Mucosa of stomach (tissue), 1 donor: ENCODE measurements around the gene RTKN2.

Experiments
- H3K27me3 ChIP-seq: one replicate; pipeline ENCODE4 v1.7.0; 2013; ENCODE audit warnings: mild to moderate bottlenecking, low read length; ENCODE audit not compliant: control insufficient read depth, insufficient read depth
- H3K36me3 ChIP-seq: one replicate; pipeline ENCODE4 v1.7.0; 2013; ENCODE audit warnings: low read length; ENCODE audit not compliant: control insufficient read depth, insufficient read depth
- H3K4me1 ChIP-seq: one replicate; pipeline ENCODE4 v1.7.0; 2013; ENCODE audit warnings: mild to moderate bottlenecking, low read length; ENCODE audit not compliant: control insufficient read depth, insufficient read depth
- H3K4me3 ChIP-seq: one replicate; pipeline ENCODE4 v1.7.0; 2013; ENCODE audit warnings: low read length
- H3K9ac ChIP-seq: one replicate; pipeline ENCODE4 v1.7.0; 2013; ENCODE audit warnings: mild to moderate bottlenecking, low read length, moderate library complexity
- H3K9me3 ChIP-seq: one replicate; pipeline ENCODE4 v1.7.0; 2013; ENCODE audit warnings: mild to moderate bottlenecking, low read length, moderate library complexity; ENCODE audit not compliant: control insufficient read depth
- donor health status: Pancreatic carcinoma.

Gene RTKN2

DNA sequence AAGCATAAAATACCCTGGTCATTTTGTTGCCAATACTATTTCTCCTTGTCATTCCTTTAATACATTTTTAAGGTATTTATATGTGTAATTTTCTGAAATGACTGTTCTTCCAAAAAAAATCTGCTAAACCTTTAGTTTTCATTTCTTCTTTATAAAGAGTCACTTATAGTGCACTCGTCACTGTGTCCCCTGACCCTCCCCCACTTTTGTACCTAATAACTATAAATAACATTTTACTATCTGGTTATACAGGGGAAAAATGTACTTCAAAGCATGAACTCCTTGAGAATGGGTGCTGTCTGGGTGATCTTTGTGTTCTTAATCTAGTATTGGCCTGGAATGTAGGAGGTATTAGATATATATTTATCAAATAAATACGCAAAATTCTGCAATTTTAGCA is 31.1 kb downstream of the RTKN2 start:
- no peaks in the 10 kb centered on the region for H3K27me3 ChIP-seq
- no peaks in the 10 kb centered on the region for H3K4me1 ChIP-seq
- H3K36me3 ChIP-seq, result no peaks in the 10 kb centered on the region
- no peaks in the 10 kb centered on the region for H3K9me3 ChIP-seq
- no peak overlapping the region for H3K4me3 ChIP-seq
- H3K9ac ChIP-seq, result no peak overlapping the region

DNA sequence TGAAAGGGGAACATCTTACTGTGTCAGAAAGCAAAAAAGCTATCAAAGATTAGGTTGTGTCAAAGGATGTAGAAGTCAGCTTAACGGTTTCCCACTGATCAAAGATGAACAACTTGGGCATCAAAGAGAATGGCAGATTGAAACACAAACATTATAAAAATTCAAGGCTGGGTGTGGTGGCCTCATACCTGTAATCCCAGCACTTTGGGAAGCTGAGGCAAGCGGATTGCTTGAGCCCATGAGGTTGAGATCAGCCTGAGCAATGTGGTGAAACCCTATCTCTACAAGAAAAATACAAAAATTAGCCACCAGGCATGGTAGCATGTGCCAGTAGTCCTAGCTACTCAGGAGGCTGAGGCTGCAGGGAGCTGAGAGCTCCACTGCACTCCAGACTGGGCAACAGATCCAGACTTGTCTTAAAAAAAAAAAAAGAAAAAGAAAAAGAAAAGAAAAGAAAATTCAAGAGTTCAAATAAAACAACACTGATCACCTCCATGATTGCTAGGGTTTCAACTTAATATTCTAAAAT is 34.5 kb downstream of the RTKN2 start:
- Histone ChIP-seq H3K4me1 (no peaks in the 10 kb centered on the region), H3K27me3 (no peaks in the 10 kb centered on the region), H3K36me3 (no peaks in the 10 kb centered on the region), H3K9me3 (no peaks in the 10 kb centered on the region), H3K9ac (no peak overlapping the region), H3K4me3 (no peak overlapping the region)

DNA sequence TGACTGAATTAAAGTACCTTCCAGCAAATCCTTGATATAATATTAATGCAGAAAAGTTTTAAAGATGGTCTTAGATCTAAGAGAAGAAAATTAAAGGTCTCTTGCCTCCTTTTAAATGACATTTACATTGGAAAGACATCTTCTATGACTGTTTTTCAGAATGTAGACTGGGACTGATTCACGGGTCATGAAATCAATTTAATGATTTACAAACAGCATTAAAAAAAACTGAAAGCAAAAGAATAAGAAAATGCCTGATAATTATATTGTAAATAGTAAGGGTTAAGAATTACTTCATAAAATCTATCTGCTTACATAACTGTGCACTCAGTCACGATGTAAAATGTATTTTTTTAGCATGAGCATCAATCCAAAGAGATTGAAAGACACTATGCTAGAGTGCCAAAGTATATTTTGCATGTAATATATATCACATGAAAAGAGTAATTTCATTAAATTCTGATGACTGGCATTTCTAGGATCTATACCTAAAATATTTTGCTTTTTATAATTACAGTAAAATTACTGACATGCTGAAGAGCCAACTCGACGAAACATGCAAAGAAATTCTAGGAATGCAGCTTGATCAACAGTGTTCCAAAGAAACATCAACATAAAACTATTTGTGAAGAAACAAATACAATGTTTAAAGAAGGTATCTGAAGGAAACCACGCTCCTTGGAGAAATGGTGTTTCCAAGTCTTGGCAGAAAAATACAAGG is 35.1 kb downstream of the RTKN2 start:
- Histone ChIP-seq H3K4me3 (no peak overlapping the region), H3K36me3 (no peaks in the 10 kb centered on the region), H3K27me3 (no peaks in the 10 kb centered on the region), H3K4me1 (no peaks in the 10 kb centered on the region), H3K9ac (no peak overlapping the region), H3K9me3 (no peaks in the 10 kb centered on the region)

DNA sequence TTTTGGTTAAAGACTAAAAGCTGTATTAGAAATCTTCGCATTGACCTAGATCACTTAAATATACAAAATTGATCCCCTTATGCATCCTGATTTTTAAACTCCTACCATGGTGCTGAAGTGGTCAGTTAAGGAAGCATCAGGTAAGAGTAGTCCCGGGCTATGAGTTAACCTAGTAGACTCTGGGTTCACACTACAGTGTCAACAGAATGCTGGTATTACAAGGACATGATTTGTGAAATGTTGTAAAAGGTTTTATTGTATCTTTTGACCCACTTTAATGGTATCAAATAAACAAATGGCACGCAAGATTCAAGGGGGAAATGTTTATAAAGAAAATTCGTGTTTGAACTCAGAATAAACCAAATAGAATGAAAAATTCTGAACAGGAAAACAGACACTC is 36.8 kb downstream of the RTKN2 start:
- Histone ChIP-seq H3K9me3 (no peaks in the 10 kb centered on the region), H3K4me1 (no peaks in the 10 kb centered on the region), H3K27me3 (no peaks in the 10 kb centered on the region), H3K9ac (no peak overlapping the region), H3K36me3 (no peaks in the 10 kb centered on the region), H3K4me3 (no peak overlapping the region)

DNA sequence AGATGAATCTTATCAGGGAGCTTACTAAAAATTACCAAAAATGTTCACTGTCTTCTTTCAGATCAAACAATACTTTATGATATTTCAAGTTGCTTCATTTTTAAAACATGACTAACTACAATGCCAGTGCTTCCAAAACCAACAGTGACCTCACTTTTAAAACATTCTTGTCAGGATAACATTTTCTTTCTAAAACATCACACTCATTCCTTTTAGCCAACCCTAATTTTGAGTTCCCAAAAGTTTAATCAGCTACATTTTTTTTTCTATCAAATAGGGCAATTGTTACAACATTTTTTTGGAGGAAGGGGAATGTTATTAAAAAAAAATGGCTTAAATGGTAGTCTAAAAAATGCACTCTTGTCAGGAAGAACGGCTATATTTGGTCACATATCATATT is 37.3 kb downstream of the RTKN2 start:
- Histone ChIP-seq H3K4me1 (no peaks in the 10 kb centered on the region), H3K27me3 (no peaks in the 10 kb centered on the region), H3K9me3 (no peaks in the 10 kb centered on the region), H3K36me3 (no peaks in the 10 kb centered on the region), H3K4me3 (no peak overlapping the region), H3K9ac (no peak overlapping the region)

DNA sequence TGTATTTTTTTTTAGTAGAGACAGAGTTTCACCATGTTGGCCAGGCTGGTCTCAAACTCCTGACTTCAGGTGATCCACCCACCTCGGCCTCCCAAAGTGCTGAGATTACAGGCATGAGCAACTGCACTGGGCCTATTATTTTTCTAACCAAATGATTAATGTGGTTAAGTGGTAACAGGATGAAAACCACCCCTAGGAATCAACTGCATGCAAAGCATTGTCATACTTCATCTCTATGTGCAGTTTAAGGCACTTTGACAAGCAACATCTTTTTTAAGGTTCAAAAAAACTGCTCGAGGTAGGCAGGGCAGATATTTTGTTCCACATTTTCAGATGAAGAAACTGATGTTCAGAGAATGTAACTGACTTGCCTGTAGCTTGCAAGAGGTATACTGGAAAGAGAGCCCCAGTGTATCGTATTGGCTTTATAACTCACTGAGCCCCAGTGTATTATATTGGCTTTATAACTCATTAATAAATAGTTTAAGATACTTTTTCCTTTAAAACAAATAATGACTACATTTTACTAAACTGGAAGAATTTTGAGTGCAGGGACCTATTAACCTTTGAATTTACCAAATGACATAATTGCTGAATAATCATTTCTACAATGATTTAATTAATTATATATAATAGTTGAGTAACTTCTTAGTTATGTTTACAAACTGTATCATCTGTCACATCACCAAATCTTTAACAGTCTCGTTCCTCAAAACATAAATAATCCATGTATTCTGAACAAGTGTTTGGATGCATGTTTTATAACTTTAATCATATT is 38.1 kb downstream of the RTKN2 start:
- Histone ChIP-seq H3K4me3 (no peak overlapping the region), H3K9ac (no peak overlapping the region), H3K9me3 (no peaks in the 10 kb centered on the region), H3K4me1 (no peaks in the 10 kb centered on the region), H3K27me3 (no peaks in the 10 kb centered on the region), H3K36me3 (no peaks in the 10 kb centered on the region)

DNA sequence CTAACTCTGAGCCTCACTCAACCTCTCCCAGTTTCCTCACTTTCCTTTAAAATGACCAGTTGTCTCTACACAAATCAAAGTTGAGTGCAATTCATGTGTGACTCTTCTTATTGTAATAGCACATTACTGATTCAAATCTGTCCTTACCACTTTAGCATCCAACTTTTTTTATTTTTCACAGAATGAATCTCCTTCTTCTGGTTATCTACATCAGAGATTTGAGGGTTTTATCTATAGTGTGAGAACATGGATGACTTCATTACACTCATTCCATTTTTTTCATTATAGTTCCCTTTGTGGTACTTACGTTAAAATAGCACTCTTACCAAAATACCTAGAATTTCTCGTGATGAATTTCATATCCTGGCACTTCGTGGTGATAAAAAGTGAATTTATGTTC is 43.3 kb downstream of the RTKN2 start:
- H3K4me3 ChIP-seq, result no peak overlapping the region
- H3K9me3 ChIP-seq, result no peaks in the 10 kb centered on the region
- H3K36me3 ChIP-seq, result no peaks in the 10 kb centered on the region
- H3K27me3 ChIP-seq, result no peaks in the 10 kb centered on the region
- H3K9ac ChIP-seq, result no peak overlapping the region
- H3K4me1 ChIP-seq, result no peaks in the 10 kb centered on the region

DNA sequence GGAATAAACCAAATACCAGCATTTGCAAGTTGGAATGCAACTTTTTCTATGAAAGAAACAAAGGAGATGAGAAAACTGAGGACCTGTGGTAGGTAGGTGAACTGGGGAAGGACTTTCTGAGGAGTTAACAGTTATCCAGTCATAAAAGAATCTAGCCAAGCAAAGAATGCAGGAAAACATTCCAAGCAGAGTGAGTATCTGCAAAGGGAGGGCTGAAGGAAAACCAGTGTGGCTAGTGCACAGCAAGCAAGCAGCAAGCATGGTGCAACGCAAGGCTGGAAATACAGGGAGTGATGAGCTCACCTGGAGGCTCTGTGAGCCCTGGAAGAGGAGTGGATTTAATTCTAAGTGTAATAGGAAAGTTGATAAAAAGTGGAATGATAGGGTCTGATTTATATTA is 44.0 kb downstream of the RTKN2 start:
- Histone ChIP-seq H3K9ac (no peak overlapping the region), H3K36me3 (no peaks in the 10 kb centered on the region), H3K9me3 (no peaks in the 10 kb centered on the region)

DNA sequence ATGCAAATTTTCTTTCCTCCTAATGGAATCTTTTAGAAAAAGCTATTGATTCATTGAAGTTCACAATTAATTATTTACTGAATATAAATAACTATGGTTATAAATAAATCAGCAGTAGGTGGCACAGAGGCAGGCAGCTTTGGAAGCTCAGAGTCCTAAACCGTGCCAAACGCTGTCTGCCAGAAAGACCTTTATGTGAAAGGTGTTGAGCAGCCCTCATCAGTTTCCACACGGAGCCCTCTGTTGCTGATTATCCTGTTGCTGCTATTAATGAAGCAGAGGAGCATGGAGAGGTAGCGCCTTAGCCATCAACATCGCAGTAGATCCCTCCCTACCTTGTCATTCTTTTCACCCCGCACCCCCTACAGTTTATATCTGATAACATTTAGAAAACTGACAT is 51.0 kb downstream of the RTKN2 start:
- H3K4me1 ChIP-seq, result no peaks in the 10 kb centered on the region
- no peak overlapping the region for H3K9ac ChIP-seq
- no peaks in the 10 kb centered on the region for H3K27me3 ChIP-seq
- H3K9me3 ChIP-seq, result no peaks in the 10 kb centered on the region
- no peaks in the 10 kb centered on the region for H3K36me3 ChIP-seq
- no peak overlapping the region for H3K4me3 ChIP-seq

More for the DNA sequence above, 44.0 kb downstream of the RTKN2 start:
- no peak overlapping the region for H3K4me3 ChIP-seq
- no peaks in the 10 kb centered on the region for H3K4me1 ChIP-seq
- no peaks in the 10 kb centered on the region for H3K27me3 ChIP-seq

DNA sequence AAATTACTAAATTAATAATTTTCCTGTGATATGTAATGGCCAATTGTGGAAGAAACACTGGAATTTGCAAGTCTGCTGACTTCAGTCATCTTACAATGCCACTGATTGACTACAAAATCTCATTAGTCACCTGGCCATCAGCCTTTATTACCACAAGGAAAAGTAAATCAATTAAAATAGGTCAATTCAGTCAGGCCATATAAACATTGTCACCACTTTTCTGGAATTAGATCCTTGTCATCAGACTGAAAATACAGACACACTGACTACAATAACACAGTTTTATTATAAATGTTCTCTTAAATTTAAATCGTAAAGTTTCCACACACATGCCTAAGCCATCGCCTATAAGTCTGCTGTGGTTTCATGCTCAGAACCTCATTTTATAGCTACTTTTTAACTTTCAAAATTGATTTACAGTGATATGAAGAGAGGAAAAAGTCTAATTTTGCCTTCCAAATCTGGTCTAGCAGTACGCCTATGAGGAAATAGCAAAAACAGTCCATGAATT is 54.2 kb downstream of the RTKN2 start:
- H3K36me3 ChIP-seq, result no peaks in the 10 kb centered on the region
- H3K4me1 ChIP-seq, result no peaks in the 10 kb centered on the region
- no peak overlapping the region for H3K4me3 ChIP-seq
- no peaks in the 10 kb centered on the region for H3K9me3 ChIP-seq
- no peaks in the 10 kb centered on the region for H3K27me3 ChIP-seq
- no peak overlapping the region for H3K9ac ChIP-seq

DNA sequence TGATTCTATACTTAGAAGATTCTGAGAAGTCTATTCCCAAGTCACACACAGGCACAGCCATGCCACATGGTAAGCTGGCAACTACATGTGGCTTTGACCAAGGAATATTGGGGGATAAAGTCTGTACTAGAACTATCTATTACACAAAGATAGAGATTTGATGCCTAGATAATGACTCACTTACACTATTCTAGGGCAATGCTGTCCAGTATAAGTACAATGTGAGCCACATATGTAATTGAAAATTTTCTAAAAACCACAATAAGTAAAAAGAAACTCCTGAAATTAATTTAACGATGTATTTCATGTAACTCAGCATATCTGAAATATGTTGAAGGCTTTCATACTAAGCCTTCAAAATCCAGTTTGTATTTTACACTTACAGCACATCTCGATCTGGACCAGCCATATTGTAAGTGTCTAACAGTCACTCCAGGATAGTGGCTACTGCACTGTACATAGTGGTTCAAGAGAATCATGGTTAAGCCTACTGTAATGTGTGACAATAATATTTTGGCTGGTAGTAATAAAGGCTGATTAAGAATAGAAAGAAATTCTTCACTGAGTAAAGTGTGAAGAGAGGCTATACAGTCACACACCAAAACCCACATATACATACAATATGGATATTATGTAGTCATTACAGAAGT is 62.8 kb downstream of the RTKN2 start:
- Histone ChIP-seq H3K36me3 (no peaks in the 10 kb centered on the region), H3K9ac (no peak overlapping the region), H3K4me3 (no peak overlapping the region), H3K9me3 (no peaks in the 10 kb centered on the region), H3K27me3 (no peaks in the 10 kb centered on the region), H3K4me1 (no peaks in the 10 kb centered on the region)

DNA sequence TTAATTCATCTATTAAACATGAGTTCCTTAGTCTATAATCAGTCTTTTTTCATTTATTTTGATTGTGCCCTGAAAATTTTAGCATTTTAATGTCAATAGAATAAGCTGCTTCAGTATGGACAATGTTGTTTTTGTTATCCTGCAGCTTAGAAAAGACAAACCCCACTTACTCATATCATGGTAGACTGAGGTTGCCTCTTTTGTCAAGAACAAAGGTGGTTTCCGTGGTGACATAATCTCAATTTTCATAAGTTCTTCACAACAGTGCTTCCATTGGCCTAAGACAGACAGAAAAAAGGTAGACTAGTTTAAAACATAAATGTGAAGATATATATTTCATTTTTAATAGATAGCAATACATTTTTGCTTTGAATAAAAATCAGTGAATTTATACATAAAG is 69.1 kb downstream of the RTKN2 start:
- H3K9me3 ChIP-seq, result no peaks in the 10 kb centered on the region
- H3K9ac ChIP-seq, result no peak overlapping the region
- no peaks in the 10 kb centered on the region for H3K27me3 ChIP-seq
- H3K4me1 ChIP-seq, result no peaks in the 10 kb centered on the region
- no peaks in the 10 kb centered on the region for H3K36me3 ChIP-seq
- H3K4me3 ChIP-seq, result no peak overlapping the region
